WTC11 (cell line): Measurements from ENCODE around the gene IQSEC1. TPM values are rescaled to one million over a fixed set of nuclear protein-coding genes. Genes with fewer than 3 reads are reported as not detected.

Experiments used
- ATAC-seq: fragments of 200-7000 bp; cut with Tn5 transposase; 2 replicates; pipeline ENCODE4 v1.10.0; 2021; ENCODE audit warnings: mild to moderate bottlenecking, moderate library complexity
- CTCF ChIA-PET: fragments of 300-600 bp; sonication (Branson Sonifier 250); formaldehyde crosslinking; loops from one replicate; lab custom pipeline; 2021; ENCODE audit warnings: antibody characterized with exemption; lab: Charles Lee
- POLR2A ChIA-PET: fragments of 350-600 bp; sonication (Branson Sonifier 250); formaldehyde crosslinking; loops from one replicate; lab custom pipeline; 2021; ENCODE audit warnings: antibody characterized with exemption; lab: Charles Lee
- DNase-seq: peaks from one replicate; pipeline ENCODE4 v3.0.0; 2021; ENCODE audit warnings: low spot score
- H3K27ac Mint-ChIP-seq: 2 replicates; pipeline ENCODE4 v1.8.0; 2021; ENCODE audit warnings: mixed read lengths
- H3K27me3 Mint-ChIP-seq: 2 replicates; pipeline ENCODE4 v1.8.0; 2021; ENCODE audit warnings: low read depth, mild to moderate bottlenecking, moderate library complexity, mixed read lengths
- H3K36me3 Mint-ChIP-seq: 2 replicates; pipeline ENCODE4 v1.8.0; 2021; ENCODE audit warnings: mixed read lengths
- H3K4me1 Mint-ChIP-seq: 2 replicates; pipeline ENCODE4 v1.8.0; 2022; ENCODE audit warnings: mixed read lengths
- H3K4me3 Mint-ChIP-seq: 2 replicates; pipeline ENCODE4 v1.8.0; 2021; ENCODE audit warnings: mild to moderate bottlenecking, moderate library complexity, mixed read lengths
- H3K9me3 Mint-ChIP-seq: 2 replicates; pipeline ENCODE4 v1.8.0; 2021; ENCODE audit warnings: mixed read lengths
- AR ChIP-seq: fragments of 250-450 bp; sonication (Bioruptor Pico); IDR thresholded peaks from 2 replicates; pipeline ENCODE4 v1.9.0; 2021; ENCODE audit warnings: mild to moderate bottlenecking
- FOXJ3 ChIP-seq: sonication (generic); formaldehyde crosslinking; IDR thresholded peaks from 2 replicates; pipeline ENCODE4 v1.9.0; 2021; ENCODE audit warnings: missing genetic modification reagents, mild to moderate bottlenecking, borderline replicate concordance
- FOXP4 ChIP-seq: sonication (generic); formaldehyde crosslinking; IDR thresholded peaks from 2 replicates; pipeline ENCODE4 v1.8.0; 2022; ENCODE audit warnings: mild to moderate bottlenecking, missing genetic modification reagents
- KAT7 ChIP-seq: sonication (generic); formaldehyde crosslinking; IDR thresholded peaks from 2 replicates; pipeline ENCODE4 v1.8.1; 2023; ENCODE audit warnings: missing genetic modification reagents, mild to moderate bottlenecking, borderline replicate concordance
- MLX ChIP-seq: sonication (generic); formaldehyde crosslinking; IDR thresholded peaks from 2 replicates; pipeline ENCODE4 v1.8.1; 2023; ENCODE audit warnings: mild to moderate bottlenecking, missing genetic modification reagents, moderate library complexity
- MXD4 ChIP-seq: fragments of 250-450 bp; sonication (Bioruptor Pico); IDR thresholded peaks from 2 replicates; pipeline ENCODE4 v1.8.0; 2021; ENCODE audit warnings: mild to moderate bottlenecking, moderate library complexity, borderline replicate concordance
- NFATC4 ChIP-seq: fragments of 250-450 bp; sonication (Bioruptor Pico); IDR thresholded peaks from 2 replicates; pipeline ENCODE4 v1.9.0; 2021; ENCODE audit warnings: mild to moderate bottlenecking
- NFE2L1 ChIP-seq: sonication (generic); formaldehyde crosslinking; IDR thresholded peaks from 2 replicates; pipeline ENCODE4 v1.8.1; 2023; ENCODE audit warnings: missing genetic modification reagents
- NR2C2 ChIP-seq: sonication (generic); formaldehyde crosslinking; IDR thresholded peaks from 2 replicates; pipeline ENCODE4 v1.8.0; 2022; ENCODE audit warnings: mild to moderate bottlenecking, missing genetic modification reagents
- OVOL2 ChIP-seq: fragments of 250-450 bp; sonication (Bioruptor Pico); IDR thresholded peaks from 2 replicates; pipeline ENCODE4 v1.9.0; 2021; ENCODE audit warnings: mild to moderate bottlenecking, borderline replicate concordance
- PRDM15 ChIP-seq: sonication (generic); formaldehyde crosslinking; IDR thresholded peaks from 2 replicates; pipeline ENCODE4 v1.8.0; 2022; ENCODE audit warnings: missing genetic modification reagents
- RELA ChIP-seq: sonication (generic); formaldehyde crosslinking; IDR thresholded peaks from 2 replicates; pipeline ENCODE4 v1.8.1; 2022; ENCODE audit warnings: missing genetic modification reagents, mild to moderate bottlenecking, borderline replicate concordance
- SP1 ChIP-seq: sonication (generic); formaldehyde crosslinking; conservative IDR thresholded peaks from 2 replicates; pipeline ENCODE4 v1.8.1; 2022; ENCODE audit warnings: missing genetic modification reagents
- ZNF121 ChIP-seq: sonication (generic); formaldehyde crosslinking; IDR thresholded peaks from 2 replicates; pipeline ENCODE4 v1.8.0; 2023; ENCODE audit warnings: missing genetic modification reagents
- ZNF138 ChIP-seq: sonication (generic); formaldehyde crosslinking; conservative IDR thresholded peaks from 2 replicates; pipeline ENCODE4 v1.8.1; 2022; ENCODE audit warnings: mild to moderate bottlenecking, moderate library complexity, missing genetic modification reagents
- ZNF416 ChIP-seq: fragments of 250-450 bp; sonication (Bioruptor Pico); IDR thresholded peaks from 2 replicates; pipeline ENCODE4 v1.9.0; 2021; ENCODE audit warnings: mild to moderate bottlenecking, inconsistent platforms
- total RNA-seq: library from RNA; stranded (reverse); gene quantifications from 3 replicates; pipeline ENCODE4 v1.2.3, GENCODE V29; 2021
- TF ChIP-seq, protein P1 (sequence below): fragments of 250-450 bp; sonication (Bioruptor Pico); conservative IDR thresholded peaks from 2 replicates; pipeline ENCODE4 v1.9.0; 2021; ENCODE audit warnings: mild to moderate bottlenecking
- TF ChIP-seq, protein P2 (sequence below): sonication (generic); formaldehyde crosslinking; IDR thresholded peaks from 2 replicates; pipeline ENCODE4 v1.8.1; 2023; ENCODE audit warnings: mild to moderate bottlenecking, missing genetic modification reagents, moderate library complexity
- TF ChIP-seq, protein P3 (sequence below): sonication (generic); formaldehyde crosslinking; IDR thresholded peaks from 2 replicates; pipeline ENCODE4 v1.8.1; 2023; ENCODE audit warnings: mild to moderate bottlenecking, missing genetic modification reagents

IQSEC1 gene
- total RNA-seq, 1 experiment from 2014 or later: 35.0 TPM

DNA sequence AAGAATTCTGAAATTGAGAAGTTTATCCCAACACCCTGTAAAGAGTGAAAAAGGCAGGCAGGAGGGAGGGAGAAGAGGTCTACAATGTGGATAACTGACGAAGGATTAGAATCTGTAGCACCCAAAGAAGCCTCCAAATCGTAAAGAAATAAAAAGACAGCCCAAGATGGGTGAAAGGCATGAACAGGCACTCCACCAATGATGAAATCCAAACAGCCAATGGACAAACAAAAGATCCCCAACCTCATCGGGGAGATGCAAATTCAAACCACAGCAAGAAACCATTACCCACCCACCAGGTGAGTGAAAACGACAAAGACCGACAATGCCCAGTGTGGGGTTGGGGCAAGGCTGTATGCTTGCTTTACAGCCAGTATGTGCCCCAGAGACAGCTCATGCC lies 85.6 kb downstream of the IQSEC1 start (continued):
- TF ChIP-seq AR (CRISPR knock-in tag) (no peak), ZNF416 (no peak), PRDM15 (no peak), ZNF121 (CRISPR knock-in tag) (no peak)
- TF ChIP-seq, protein P1, sequence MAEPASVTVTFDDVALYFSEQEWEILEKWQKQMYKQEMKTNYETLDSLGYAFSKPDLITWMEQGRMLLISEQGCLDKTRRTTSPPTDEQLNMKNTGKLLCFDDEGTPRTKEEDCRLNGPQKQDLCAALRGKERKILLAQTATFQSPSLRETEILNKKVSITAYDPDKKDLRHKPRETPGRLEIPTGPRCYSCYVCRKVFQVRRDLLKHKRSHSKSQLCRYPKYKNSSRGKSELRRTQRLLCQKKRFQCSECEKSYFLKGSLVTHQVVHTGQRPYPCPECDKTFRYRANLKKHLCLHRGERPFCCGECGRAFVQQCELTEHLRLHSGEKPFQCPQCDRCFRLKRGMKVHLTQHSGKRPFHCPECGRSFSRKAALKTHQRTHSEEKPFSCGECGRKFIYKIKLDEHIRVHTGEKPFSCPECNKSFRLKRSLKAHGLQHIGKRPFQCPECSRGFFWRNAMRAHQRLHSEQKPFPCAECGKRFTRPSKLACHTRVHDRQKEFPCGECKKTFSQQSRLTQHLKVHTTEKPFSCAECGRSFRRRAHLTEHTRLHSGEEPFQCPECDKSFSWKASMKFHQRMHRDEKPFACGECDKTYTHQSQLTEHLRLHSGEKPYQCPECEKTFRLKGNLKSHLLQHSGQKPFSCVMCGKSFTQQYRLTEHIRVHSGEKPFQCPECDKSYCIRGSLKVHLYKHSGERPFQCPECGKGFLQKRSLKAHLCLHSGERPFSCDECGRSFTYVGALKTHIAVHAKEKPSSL (CRISPR knock-in tag): no peak

DNA sequence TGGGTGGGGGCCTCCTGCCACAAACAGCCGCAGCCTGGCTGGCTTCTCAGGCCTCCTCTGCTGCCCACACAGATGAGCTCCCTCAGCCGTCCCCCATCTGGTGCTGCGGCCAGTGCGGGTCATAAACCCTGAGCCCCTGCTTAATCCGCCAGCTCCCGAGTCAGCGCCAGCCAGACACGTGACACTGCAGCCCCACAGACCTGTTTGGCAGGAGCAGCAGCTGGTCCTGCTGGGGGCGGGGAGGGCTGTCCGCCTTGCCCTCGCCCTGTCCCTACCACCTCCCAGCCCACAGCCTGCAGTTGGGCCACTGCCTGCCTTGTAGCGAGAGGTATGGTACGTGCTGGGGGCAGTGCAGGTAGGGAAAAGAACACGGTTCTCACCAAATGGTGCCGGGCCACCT lies 86.2 kb downstream of the IQSEC1 start:
- Mint-ChIP-seq H3K4me3 (no peak overlapping the region), H3K4me1 (peaks cover 18% of the 10 kb centered on the region), H3K9me3 (peaks cover 8% of the 10 kb centered on the region), H3K27me3 (no peaks in the 10 kb centered on the region; the same call in 1 of the 2 replicates), H3K27ac (no peak overlapping the region), H3K36me3 (peaks cover 7% of the 10 kb centered on the region)
- no peak for TF ChIP-seq ZNF138 (CRISPR knock-in tag)
- TF ChIP-seq, protein P2, sequence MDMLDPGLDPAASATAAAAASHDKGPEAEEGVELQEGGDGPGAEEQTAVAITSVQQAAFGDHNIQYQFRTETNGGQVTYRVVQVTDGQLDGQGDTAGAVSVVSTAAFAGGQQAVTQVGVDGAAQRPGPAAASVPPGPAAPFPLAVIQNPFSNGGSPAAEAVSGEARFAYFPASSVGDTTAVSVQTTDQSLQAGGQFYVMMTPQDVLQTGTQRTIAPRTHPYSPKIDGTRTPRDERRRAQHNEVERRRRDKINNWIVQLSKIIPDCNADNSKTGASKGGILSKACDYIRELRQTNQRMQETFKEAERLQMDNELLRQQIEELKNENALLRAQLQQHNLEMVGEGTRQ (CRISPR knock-in tag): peak; percentile 43
- ChIA-PET POLR2A (no interaction called here), CTCF (interaction anchor here (0.8 to 4.5 kb wide), 8 partner anchors 7 to 95 kb away, joined by 3 to 76 read pairs (median 3); no protein-coding TSS in a partner anchor)
- ATAC-seq (no peak), DNase-seq (no peak)

- no peaks in the 10 kb centered on the region; the same call in 1 of the 2 replicates for H3K27me3 Mint-ChIP-seq
- H3K4me3 Mint-ChIP-seq: no peak overlapping the region
- H3K36me3 Mint-ChIP-seq: peaks cover 7% of the 10 kb centered on the region
- peaks cover 22% of the 10 kb centered on the region for H3K4me1 Mint-ChIP-seq
- ATAC-seq: no peak
- peaks cover 8% of the 10 kb centered on the region for H3K9me3 Mint-ChIP-seq
- POLR2A ChIA-PET: no interaction called here
- CTCF ChIA-PET: interaction anchor here (0.8 to 4.5 kb wide), 8 partner anchors 8 to 94 kb away, joined by 3 to 76 read pairs (median 3); no protein-coding TSS in a partner anchor
- no peak overlapping the region for H3K27ac Mint-ChIP-seq
- no peak for DNase-seq
- TF ChIP-seq FOXP4 (CRISPR knock-in tag): no peak
- TF ChIP-seq NR2C2 (CRISPR knock-in tag): no peak
- TF ChIP-seq, protein P3, sequence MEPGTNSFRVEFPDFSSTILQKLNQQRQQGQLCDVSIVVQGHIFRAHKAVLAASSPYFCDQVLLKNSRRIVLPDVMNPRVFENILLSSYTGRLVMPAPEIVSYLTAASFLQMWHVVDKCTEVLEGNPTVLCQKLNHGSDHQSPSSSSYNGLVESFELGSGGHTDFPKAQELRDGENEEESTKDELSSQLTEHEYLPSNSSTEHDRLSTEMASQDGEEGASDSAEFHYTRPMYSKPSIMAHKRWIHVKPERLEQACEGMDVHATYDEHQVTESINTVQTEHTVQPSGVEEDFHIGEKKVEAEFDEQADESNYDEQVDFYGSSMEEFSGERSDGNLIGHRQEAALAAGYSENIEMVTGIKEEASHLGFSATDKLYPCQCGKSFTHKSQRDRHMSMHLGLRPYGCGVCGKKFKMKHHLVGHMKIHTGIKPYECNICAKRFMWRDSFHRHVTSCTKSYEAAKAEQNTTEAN (CRISPR knock-in tag): no peak
- no peak for TF ChIP-seq FOXJ3
- no peak for TF ChIP-seq OVOL2
- TF ChIP-seq MLX (CRISPR knock-in tag): no peak
- no peak for TF ChIP-seq NFATC4 (CRISPR knock-in tag)
- TF ChIP-seq SP1: no peak
- no peak for TF ChIP-seq NFE2L1 (CRISPR knock-in tag)
- TF ChIP-seq MXD4 (CRISPR knock-in tag): no peak
- TF ChIP-seq RELA (CRISPR knock-in tag): no peak
- TF ChIP-seq KAT7: no peak
Measured at GRCh38 chr3:12986521-12986920, 86.7 kb downstream of the IQSEC1 start.
